H9 (cell line): ENCODE measurements around the gene ZNF76. TPM values are rescaled to one million over a fixed set of nuclear protein-coding genes. Genes with fewer than 3 reads are reported as not detected.

Experiments used
- DNase-seq: peaks from one replicate; pipeline ENCODE4 v3.0.0-alpha.2; 2017
- H2AFZ ChIP-seq: one replicate; pipeline ENCODE4 v1.6.1; 2013; ENCODE audit warnings: mild to moderate bottlenecking, low read length, control low read depth, moderate library complexity
- H2AK5ac ChIP-seq: 2 replicates; pipeline ENCODE4 v1.6.1; 2013; ENCODE audit warnings: low read length, control low read depth, mixed read lengths; ENCODE audit not compliant: insufficient read length
- H2BK120ac ChIP-seq: one replicate; pipeline ENCODE4 v1.6.1; 2013; ENCODE audit warnings: low read depth, mild to moderate bottlenecking, low read length, control low read depth, inconsistent platforms; ENCODE audit not compliant: poor library complexity, severe bottlenecking
- H2BK12ac ChIP-seq: 2 replicates; pipeline ENCODE4 v1.6.1; 2013; ENCODE audit warnings: low read length, control low read depth, mixed read lengths, low read depth; ENCODE audit not compliant: insufficient read length
- H2BK15ac ChIP-seq: 2 replicates; pipeline ENCODE4 v1.6.1; 2013; ENCODE audit warnings: low read depth, low read length, control low read depth
- H2BK20ac ChIP-seq: one replicate; pipeline ENCODE4 v1.6.1; 2013; ENCODE audit warnings: low read depth, mild to moderate bottlenecking, low read length, control low read depth, inconsistent platforms; ENCODE audit not compliant: poor library complexity, severe bottlenecking
- H2BK5ac ChIP-seq: 2 replicates; pipeline ENCODE4 v1.6.1; 2013; ENCODE audit warnings: low read length, control low read depth, mixed read lengths; ENCODE audit not compliant: insufficient read length
- H3K14ac ChIP-seq: 2 replicates; pipeline ENCODE4 v1.6.1; 2013; ENCODE audit warnings: low read length, control low read depth; ENCODE audit not compliant: insufficient read depth
- H3K18ac ChIP-seq: 2 replicates; pipeline ENCODE4 v1.6.1; 2013; ENCODE audit warnings: low read depth, mild to moderate bottlenecking, mixed read lengths, low read length, control low read depth; ENCODE audit not compliant: insufficient read length
- H3K23ac ChIP-seq: 2 replicates; pipeline ENCODE4 v1.6.1; 2013; ENCODE audit warnings: low read length, control low read depth, mixed read lengths, low read depth; ENCODE audit not compliant: insufficient read length
- H3K23me2 ChIP-seq: 2 replicates; pipeline ENCODE4 v1.6.1; 2013; ENCODE audit warnings: low read depth, mild to moderate bottlenecking, mixed read lengths, low read length, control low read depth; ENCODE audit not compliant: insufficient read length, poor library complexity, severe bottlenecking
- H3K27ac ChIP-seq: 2 replicates; pipeline ENCODE4 v1.5.1; 2013; ENCODE audit warnings: low read length, control low read depth, mixed read lengths, low read depth; ENCODE audit not compliant: insufficient read length
- H3K27me3 ChIP-seq: 2 replicates; pipeline ENCODE4 v1.6.1; 2013; ENCODE audit warnings: low read length, control low read depth, inconsistent platforms; ENCODE audit not compliant: insufficient read depth
- H3K4ac ChIP-seq: 2 replicates; pipeline ENCODE4 v1.6.1; 2013; ENCODE audit warnings: low read depth, mild to moderate bottlenecking, control low read depth, inconsistent platforms, low read length, moderate library complexity
- H3K4me1 ChIP-seq: 2 replicates; pipeline ENCODE4 v1.6.1; 2013; ENCODE audit warnings: low read length, control low read depth, inconsistent platforms; ENCODE audit not compliant: insufficient read depth
- H3K4me2 ChIP-seq: 2 replicates; pipeline ENCODE4 v1.6.1; 2013; ENCODE audit warnings: low read length, control low read depth, mixed read lengths; ENCODE audit not compliant: insufficient read length, insufficient read depth
- H3K56ac ChIP-seq: 2 replicates; pipeline ENCODE4 v1.6.1; 2013; ENCODE audit warnings: low read depth, mild to moderate bottlenecking, mixed read lengths, low read length, control low read depth; ENCODE audit not compliant: insufficient read length
- H3K79me1 ChIP-seq: 2 replicates; pipeline ENCODE4 v1.6.1; 2013; ENCODE audit warnings: low read depth, mild to moderate bottlenecking, moderate library complexity, low read length, control low read depth, inconsistent platforms; ENCODE audit not compliant: insufficient read depth, poor library complexity, severe bottlenecking
- H3K79me2 ChIP-seq: 2 replicates; pipeline ENCODE4 v1.6.1; 2013; ENCODE audit warnings: low read length, control low read depth, inconsistent platforms; ENCODE audit not compliant: insufficient read depth
- H3K9ac ChIP-seq: 2 replicates; pipeline ENCODE4 v1.6.1; 2013; ENCODE audit warnings: low read length, control low read depth, mixed read lengths; ENCODE audit not compliant: insufficient read length; ENCODE audit errors: extremely low read depth
- H3K9me3 ChIP-seq: one replicate; pipeline ENCODE4 v1.6.1; 2013; ENCODE audit warnings: low read depth, low read length, inconsistent platforms; ENCODE audit not compliant: control insufficient read depth
- H3T11ph ChIP-seq: one replicate; pipeline ENCODE4 v1.6.1; 2013; ENCODE audit warnings: mild to moderate bottlenecking, low read length, control low read depth, inconsistent platforms
- H4K20me1 ChIP-seq: one replicate; pipeline ENCODE4 v1.6.1; 2013; ENCODE audit not compliant: control insufficient read depth, insufficient read length, insufficient read depth
- H4K5ac ChIP-seq: 2 replicates; pipeline ENCODE4 v1.6.1; 2013; ENCODE audit warnings: low read depth, mild to moderate bottlenecking, mixed read lengths, low read length, control low read depth; ENCODE audit not compliant: insufficient read length
- H4K8ac ChIP-seq: replicated peaks from 2 replicates; pipeline ENCODE4 v1.6.1; 2013; ENCODE audit warnings: low read length, control low read depth, mixed read lengths, low read depth; ENCODE audit not compliant: insufficient read length
- H4K91ac ChIP-seq: 2 replicates; pipeline ENCODE4 v1.6.1; 2013; ENCODE audit warnings: low read depth, mild to moderate bottlenecking, moderate library complexity, mixed read lengths, low read length, control low read depth; ENCODE audit not compliant: insufficient read length
- H3K27ac Mint-ChIP-seq, 3 experiments: 2 replicates in 2 of 3; 3 replicates in 1 of 3; pipeline ENCODE4 v1.8.0; 2020 to 2021; ENCODE audit warnings: mixed read lengths in 3 of 3, mild to moderate bottlenecking in 1 of 3, moderate library complexity in 1 of 3
- H3K27me3 Mint-ChIP-seq: 2 replicates; pipeline ENCODE4 v1.8.0; 2021; ENCODE audit warnings: low read depth, mild to moderate bottlenecking, moderate library complexity, mixed read lengths
- H3K36me3 Mint-ChIP-seq, 3 experiments: 2 replicates in 2 of 3; 3 replicates in 1 of 3; pipeline ENCODE4 v1.8.0; 2020 to 2021; ENCODE audit warnings: low read depth in 3 of 3, mixed read lengths in 3 of 3; ENCODE audit not compliant: insufficient read depth in 1 of 3
- H3K4me1 Mint-ChIP-seq, 2 experiments: 2 replicates each; pipeline ENCODE4 v1.8.0; 2020; ENCODE audit warnings: mixed read lengths in 2 of 2
- H3K4me3 Mint-ChIP-seq, 2 experiments: 2 replicates in 1 of 2; 3 replicates in 1 of 2; pipeline ENCODE4 v1.8.0; 2020 to 2021; ENCODE audit warnings: mild to moderate bottlenecking in 2 of 2, mixed read lengths in 2 of 2, moderate library complexity in 1 of 2
- H3K9me3 Mint-ChIP-seq, 2 experiments: 2 replicates in 1 of 2; 3 replicates in 1 of 2; pipeline ENCODE4 v1.8.0; 2020; ENCODE audit warnings: mild to moderate bottlenecking in 2 of 2, mixed read lengths in 2 of 2, moderate library complexity in 1 of 2
- CTCF ChIP-seq: fragments of 200-600 bp; sonication (generic); conservative IDR thresholded peaks from 3 replicates; pipeline ENCODE4 v1.8.0; 2021; ENCODE audit warnings: antibody characterized with exemption, mild to moderate bottlenecking
- WGBS: extraction: QIAGEN DNeasy Blood & Tissue Kit; methylation state at CpG from one replicate; pipeline ENCODE4 v1.1.7; 2013; ENCODE audit warnings: missing lambda C conversion rate, low lambda C conversion rate, mixed read lengths; ENCODE audit not compliant: insufficient read length; ENCODE audit errors: extremely low coverage; 5-methylcytosine and 5-hydroxymethylcytosine counted together
- total RNA-seq: library from RNA; stranded (reverse); gene quantifications from 2 replicates; pipeline ENCODE4 v1.2.1, GENCODE V29; 2021

ZNF76 gene
- total RNA-seq, 1 experiment from 2014 or later: 21.1 TPM

DNA sequence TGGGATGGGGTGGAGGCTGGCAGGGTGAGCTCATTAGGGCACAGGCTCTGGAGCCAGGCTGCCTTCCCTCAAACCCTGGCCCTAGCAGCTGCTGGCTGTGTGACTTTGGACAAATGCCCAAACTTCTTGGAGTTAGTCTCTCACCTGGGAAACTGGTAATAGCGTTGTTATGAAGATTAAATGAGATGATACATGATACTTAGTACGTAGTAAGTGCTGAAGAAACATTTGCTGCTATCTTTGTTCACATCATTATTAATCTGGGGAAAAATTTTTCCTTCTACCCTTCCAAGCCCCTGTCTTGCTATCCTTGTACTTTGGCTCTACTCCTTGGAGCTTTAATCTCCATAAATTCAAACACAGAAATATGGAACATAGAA, 60.5 kb downstream of the ZNF76 start:
- no peak overlapping the region for H3K56ac ChIP-seq
- H3K79me2 ChIP-seq: no peaks in the 10 kb centered on the region
- H3K23ac ChIP-seq: no peak overlapping the region
- no peak overlapping the region for H2BK120ac ChIP-seq
- H3K27me3 ChIP-seq: peaks cover 3% of the 10 kb centered on the region; the same call in 1 of the 2 replicates
- no peak overlapping the region for H3T11ph ChIP-seq
- no peak overlapping the region for H2BK20ac ChIP-seq
- Mint-ChIP-seq H3K4me3 (no peak overlapping the region; a peak in 1 of 5 replicates), H3K9me3 (no peaks in the 10 kb centered on the region; a peak in 1 of 5 replicates), H3K4me1 (peaks cover 20 to 24% of the 10 kb centered on the region in 2 experiments), H3K36me3 (peaks cover 0 to 5% (median 0%) of the 10 kb centered on the region in 3 experiments; a peak in 2 of 7 replicates), H3K27ac (no peak overlapping the region), H3K27me3 (peaks cover 28% of the 10 kb centered on the region)
- no peak overlapping the region for H4K8ac ChIP-seq
- no peak overlapping the region for H2BK15ac ChIP-seq
- no peak overlapping the region for H3K27ac ChIP-seq
- no peak overlapping the region for H2BK12ac ChIP-seq
- H3K4me2 ChIP-seq: no peak overlapping the region
- no peak for DNase-seq
- no peak overlapping the region for H2BK5ac ChIP-seq
- H4K20me1 ChIP-seq: no peaks in the 10 kb centered on the region
- H3K9me3 ChIP-seq: no peaks in the 10 kb centered on the region
- no peak overlapping the region for H4K5ac ChIP-seq
- H3K23me2 ChIP-seq: peaks cover 10% of the 10 kb centered on the region
- H3K9ac ChIP-seq: no peak overlapping the region
- H3K18ac ChIP-seq: no peak overlapping the region
- no peak overlapping the region for H3K4ac ChIP-seq
- TF ChIP-seq CTCF: no peak
- H3K4me1 ChIP-seq: peaks cover 3% of the 10 kb centered on the region
- H2AFZ ChIP-seq: no peak overlapping the region
- H3K14ac ChIP-seq: no peak overlapping the region
- WGBS: no CpG with 5 or more reads among the region's 2 CpGs
- H3K79me1 ChIP-seq: no peaks in the 10 kb centered on the region
- H4K91ac ChIP-seq: no peak overlapping the region
- no peak overlapping the region for H2AK5ac ChIP-seq
